Kidney (tissue), 14 donors: ENCODE results near the gene SLC4A2. TPM values are rescaled to one million over a fixed set of nuclear protein-coding genes. Genes with fewer than 3 reads are reported as not detected.

Source experiments
- DNase-seq, 5 donors: peaks; one replicate each; pipeline ENCODE4 v3.0.0-alpha.2; 2013 to 2020
- FAIRE-seq: peaks from 2 replicates; lab custom pipeline; 2012; peaks lifted over from hg19 to GRCh38; lab: Jason Lieb, UNC
- H3K27ac ChIP-seq, 2 donors: one replicate each; pipeline ENCODE4 v1.7.0; 2013; ENCODE audit warnings: low read depth in 2 of 2, low read length in 2 of 2, inconsistent platforms in 1 of 2
- H3K27me3 ChIP-seq: one replicate; pipeline ENCODE4 v1.7.1; 2013; ENCODE audit warnings: low read length, inconsistent platforms; ENCODE audit not compliant: control insufficient read depth, insufficient read depth
- H3K36me3 ChIP-seq, 3 donors: one replicate each; pipeline versions ENCODE4 v1.7.0 to v1.7.1; 2013; ENCODE audit warnings: low read length in 3 of 3, control low read depth in 1 of 3, inconsistent platforms in 1 of 3; ENCODE audit not compliant: insufficient read depth in 3 of 3, control insufficient read depth in 2 of 3
- H3K4me1 ChIP-seq, 3 donors: one replicate each; pipeline versions ENCODE4 v1.7.0 to v1.7.1; 2013; ENCODE audit warnings: low read length in 3 of 3, inconsistent platforms in 1 of 3, low read depth in 1 of 3; ENCODE audit not compliant: control insufficient read depth in 2 of 3, insufficient read depth in 2 of 3
- H3K4me3 ChIP-seq, 3 donors: one replicate each; pipeline versions ENCODE4 v1.7.0 to v1.8.1; 2013; ENCODE audit warnings: low read length in 3 of 3, control low read depth in 1 of 3, inconsistent platforms in 1 of 3
- H3K9ac ChIP-seq, 3 donors: one replicate each; pipeline versions ENCODE4 v1.7.0 to v1.7.1; 2013; ENCODE audit warnings: low read length in 3 of 3, control low read depth in 1 of 3, inconsistent platforms in 1 of 3
- H3K9me3 ChIP-seq, 3 donors: one replicate each; pipeline versions ENCODE4 v1.7.0 to v1.7.1; 2013; ENCODE audit warnings: low read length in 3 of 3, control low read depth in 1 of 3, inconsistent platforms in 1 of 3; ENCODE audit not compliant: control insufficient read depth in 2 of 3, insufficient read depth in 1 of 3
- intact Hi-C: fragments of 100-400 bp; cut with DNase I; formaldehyde crosslinking; loops from one replicate; pipeline ENCODE4 v1.11.1; 2022
- polyA plus RNA-seq: library from polyadenylated mRNA; stranded (reverse); fragments of 350-450 nt; fragmentation: Illumina TruSeq; extraction: RNeasy Lipid Tissue Mini Kit (QIAGEN cat#74804); gene quantifications from one replicate; pipeline ENCODE4 v1.2.3, GENCODE V29; 2014; ENCODE audit warnings: low read depth, low replicate concordance; ENCODE audit not compliant: insufficient read depth
- total RNA-seq: library from RNA; stranded (reverse); fragmentation: NEBNext Ultra II Directional; extraction: Animal tissue kit (Norgen Biotek cat#: 25700); gene quantifications from one replicate; pipeline ENCODE4 v1.2.1, GENCODE V29; 2021
- TF ChIP-seq, protein P1 (sequence below): IDR thresholded peaks from 3 replicates; pipeline ENCODE4 v1.5.1; 2012; ENCODE audit warnings: mild to moderate bottlenecking, moderate library complexity, borderline replicate concordance; ENCODE audit not compliant: insufficient read depth; ENCODE audit errors: extremely low read depth
- donor health status: control.
- donor health status: control.
- donor health status: control.
- donor health status: control.
- donor health status: control.
- donor health status: DM: yes; HTN: yes; CAD: no.
- donor health status: Normal renal cell carcinoma (clear cell type).

SLC4A2 gene
- total and polyA plus RNA-seq, 2 donors from 2014 or later, result 104 to 150 TPM

- Histone ChIP-seq H3K4me3 (no peak overlapping the region), H3K27me3 (no peaks in the 10 kb centered on the region), H3K27ac (no peak overlapping the region), H3K36me3 (peaks cover 0 to 3% (median 0%) of the 10 kb centered on the region in 3 donors), H3K4me1 (no peaks in the 10 kb centered on the region), H3K9me3 (no peaks in the 10 kb centered on the region), H3K9ac (no peak overlapping the region)
- DNase-seq (peak in 1 of 5 donors; percentile 37), FAIRE-seq (no peak)
- TF ChIP-seq, protein P1, sequence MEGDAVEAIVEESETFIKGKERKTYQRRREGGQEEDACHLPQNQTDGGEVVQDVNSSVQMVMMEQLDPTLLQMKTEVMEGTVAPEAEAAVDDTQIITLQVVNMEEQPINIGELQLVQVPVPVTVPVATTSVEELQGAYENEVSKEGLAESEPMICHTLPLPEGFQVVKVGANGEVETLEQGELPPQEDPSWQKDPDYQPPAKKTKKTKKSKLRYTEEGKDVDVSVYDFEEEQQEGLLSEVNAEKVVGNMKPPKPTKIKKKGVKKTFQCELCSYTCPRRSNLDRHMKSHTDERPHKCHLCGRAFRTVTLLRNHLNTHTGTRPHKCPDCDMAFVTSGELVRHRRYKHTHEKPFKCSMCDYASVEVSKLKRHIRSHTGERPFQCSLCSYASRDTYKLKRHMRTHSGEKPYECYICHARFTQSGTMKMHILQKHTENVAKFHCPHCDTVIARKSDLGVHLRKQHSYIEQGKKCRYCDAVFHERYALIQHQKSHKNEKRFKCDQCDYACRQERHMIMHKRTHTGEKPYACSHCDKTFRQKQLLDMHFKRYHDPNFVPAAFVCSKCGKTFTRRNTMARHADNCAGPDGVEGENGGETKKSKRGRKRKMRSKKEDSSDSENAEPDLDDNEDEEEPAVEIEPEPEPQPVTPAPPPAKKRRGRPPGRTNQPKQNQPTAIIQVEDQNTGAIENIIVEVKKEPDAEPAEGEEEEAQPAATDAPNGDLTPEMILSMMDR, result no peak
- intact Hi-C loops, result no loop called here
These were observed 13.4 kb upstream of the SLC4A2 start for GRCh38 chr7:151045967-151046366.

DNA sequence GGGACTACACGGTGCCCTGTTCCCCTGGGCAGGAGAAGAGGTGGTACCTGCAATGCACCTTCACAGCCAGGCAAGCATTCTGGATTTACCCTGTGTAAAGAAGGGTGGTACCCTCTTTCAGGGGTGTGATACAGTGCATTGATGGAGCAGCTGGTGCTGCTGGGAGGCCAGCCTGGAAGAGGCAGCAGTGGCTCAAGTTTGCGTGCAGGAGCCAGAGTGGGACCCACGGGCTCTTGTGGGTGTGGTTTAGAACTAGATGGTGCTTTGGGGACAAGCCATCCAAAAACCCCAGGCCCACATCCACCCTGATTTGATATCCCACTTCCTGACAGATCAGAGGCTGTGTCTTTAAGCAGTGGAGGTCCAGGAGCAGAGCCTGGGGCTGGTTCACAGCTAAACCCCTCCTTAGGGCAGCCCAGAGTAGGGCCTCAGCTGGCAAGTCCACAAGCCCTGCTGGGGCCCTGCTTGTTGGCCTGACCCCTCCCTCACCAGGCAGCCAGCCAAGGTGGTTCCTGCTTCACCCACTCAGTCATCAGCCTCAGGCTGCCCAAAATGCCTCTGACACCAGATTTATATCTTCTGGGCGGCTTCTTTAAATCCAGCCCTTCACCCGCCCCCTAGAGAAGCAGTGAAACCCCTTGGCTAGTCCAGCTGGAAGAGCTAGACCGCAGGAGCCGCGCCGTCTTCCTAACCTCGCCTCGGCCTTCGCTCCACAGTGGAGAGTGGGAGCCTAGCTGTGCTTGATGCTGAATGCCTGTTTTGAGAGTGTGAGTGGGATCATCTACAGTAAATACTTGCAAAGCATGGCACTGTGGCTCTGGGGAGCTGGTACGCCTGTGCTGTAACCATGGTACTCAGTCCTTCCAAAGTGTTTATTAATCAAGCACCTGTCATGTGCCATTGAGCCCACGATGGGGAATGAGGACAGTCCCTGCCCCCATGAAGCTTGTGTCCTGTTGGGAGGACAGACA, 12.5 kb upstream of the SLC4A2 start:
- peaks cover 0 to 3% (median 0%) of the 10 kb centered on the region in 3 donors for H3K36me3 ChIP-seq
- intact Hi-C loops, result no loop called here
- H3K27me3 ChIP-seq, result no peaks in the 10 kb centered on the region
- TF ChIP-seq, protein P1, result no peak
- FAIRE-seq (no peak), DNase-seq (peak in 1 of 5 donors; percentile 53)
- H3K9me3 ChIP-seq, result no peaks in the 10 kb centered on the region
- no peak overlapping the region for H3K27ac ChIP-seq
- no peak overlapping the region for H3K9ac ChIP-seq
- H3K4me3 ChIP-seq, result no peak overlapping the region
- H3K4me1 ChIP-seq, result no peaks in the 10 kb centered on the region

- TF ChIP-seq, protein P1, result no peak
- FAIRE-seq (no peak), DNase-seq (peak in 3 of 5 donors; percentile 30 to 50 (median 46))
These were observed 11.2 kb upstream of the SLC4A2 start, which contains the start of gene ASIC3 for GRCh38 chr7:151047976-151048815. TSS of gene ASIC3 (plus strand) at chr7:151048531. CDS start at chr7:151048886, 355 bp downstream.

More at GRCh38 chr7:151047976-151048815, 11.2 kb upstream of the SLC4A2 start, which contains the start of gene ASIC3:
- Histone ChIP-seq H3K4me3 (no peak within 1 kb of the TSS), H3K9ac (no peak within 1 kb of the TSS), H3K36me3 (peaks cover 0 to 3% (median 0%) of the 10 kb centered on the region in 3 donors), H3K9me3 (no peaks in the 10 kb centered on the region), H3K27ac (no peak within 1 kb of the TSS), H3K4me1 (no peaks in the 10 kb centered on the region), H3K27me3 (no peaks in the 10 kb centered on the region)
- intact Hi-C loops, result no loop called here
